Retinal pigment epithelial cell (primary cell): ENCODE results near the gene SPEF1.

Source experiments
- DNase-seq: peaks from one replicate; pipeline ENCODE4 v3.0.0-alpha.2; 2010; ENCODE audit warnings: low read depth
- H3K4me3 ChIP-seq: 2 replicates; pipeline ENCODE4 v1.5.1; 2011; ENCODE audit warnings: mild to moderate bottlenecking, low read length, control low read depth, moderate library complexity
- CTCF ChIP-seq: conservative IDR thresholded peaks from 2 replicates; pipeline ENCODE4 v1.5.1; 2011; ENCODE audit warnings: low read depth, low read length, control low read depth, inconsistent platforms

SPEF1 gene

GRCh38 chr20:3820901-3821727 lies 39.9 kb upstream of the SPEF1 start:
- peak overlapping the region; percentile 86 for H3K4me3 ChIP-seq
- no peak for TF ChIP-seq CTCF
- DNase-seq: no peak

GRCh38 chr20:3820048-3820900 lies 39.0 kb upstream of the SPEF1 start, which contains the start of gene AP5S1:
Gene AP5S1 (plus strand): TSS chr20:3820547. CDS start chr20:3822118, 1,571 bp downstream.
- peak within 1 kb of the TSS; percentile 86 for H3K4me3 ChIP-seq
- peak; percentile 84 for DNase-seq
- peak; percentile 75 for TF ChIP-seq CTCF

- no peak for TF ChIP-seq CTCF
- no peak for DNase-seq
- H3K4me3 ChIP-seq: peak overlapping the region; percentile 32
These were observed 38.3 kb upstream of the SPEF1 start for GRCh38 chr20:3819411-3820047.

GRCh38 chr20:3818155-3819151 lies 37.2 kb upstream of the SPEF1 start:
- peak; percentile 87 for TF ChIP-seq CTCF
- no peak for DNase-seq
- no peak overlapping the region for H3K4me3 ChIP-seq

GRCh38 chr20:3815703-3816315 lies 34.6 kb upstream of the SPEF1 start:
- no peak overlapping the region for H3K4me3 ChIP-seq
- no peak for DNase-seq
- TF ChIP-seq CTCF: no peak
